Activated CD4-positive, alpha-beta T cell treated with anti-CD3 and anti-CD28 coated beads, Interleukin-10, Interleukin-2, amounts not matched to agents 100 ng/mL and 50 ng/mL, durations not matched to agents 16 hours and 8 hours (primary cell): ENCODE data around the gene CYLD.
A peak's percentile ranks its signal among the peaks of the same experiment; 100 is the strongest.

ENCODE experiments used
- DNase-seq: peaks from one replicate; pipeline ENCODE4 v3.0.0-alpha.2; 2020

CYLD gene

DNA sequence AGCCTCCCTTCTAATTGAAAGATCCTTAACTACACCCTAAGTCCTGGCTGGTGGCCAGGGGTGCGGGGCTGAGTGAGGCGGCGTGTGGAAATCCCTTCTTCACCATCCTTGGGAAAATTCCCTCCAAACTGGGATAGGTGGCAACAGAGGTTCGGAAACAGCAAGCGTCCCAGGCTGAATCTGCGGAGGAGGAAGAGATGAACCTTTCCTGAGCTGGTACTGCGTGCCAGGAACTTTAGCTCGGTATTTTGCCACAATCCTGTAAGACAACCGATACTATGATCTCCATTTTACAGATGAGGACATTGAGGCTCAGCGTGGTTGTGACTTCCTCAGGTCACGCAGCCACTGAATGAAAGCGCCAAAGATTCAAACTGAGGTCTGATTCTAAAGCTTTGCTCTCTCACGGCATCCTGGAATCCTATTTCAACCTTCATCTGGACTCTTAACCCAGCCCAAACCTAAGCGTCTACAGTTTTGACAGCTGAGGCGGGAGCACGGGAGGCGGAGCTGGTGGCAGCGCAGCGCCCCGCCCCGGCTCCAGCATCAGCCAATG, 583 bp upstream of the CYLD start:
- DNase-seq, result no peak

DNA sequence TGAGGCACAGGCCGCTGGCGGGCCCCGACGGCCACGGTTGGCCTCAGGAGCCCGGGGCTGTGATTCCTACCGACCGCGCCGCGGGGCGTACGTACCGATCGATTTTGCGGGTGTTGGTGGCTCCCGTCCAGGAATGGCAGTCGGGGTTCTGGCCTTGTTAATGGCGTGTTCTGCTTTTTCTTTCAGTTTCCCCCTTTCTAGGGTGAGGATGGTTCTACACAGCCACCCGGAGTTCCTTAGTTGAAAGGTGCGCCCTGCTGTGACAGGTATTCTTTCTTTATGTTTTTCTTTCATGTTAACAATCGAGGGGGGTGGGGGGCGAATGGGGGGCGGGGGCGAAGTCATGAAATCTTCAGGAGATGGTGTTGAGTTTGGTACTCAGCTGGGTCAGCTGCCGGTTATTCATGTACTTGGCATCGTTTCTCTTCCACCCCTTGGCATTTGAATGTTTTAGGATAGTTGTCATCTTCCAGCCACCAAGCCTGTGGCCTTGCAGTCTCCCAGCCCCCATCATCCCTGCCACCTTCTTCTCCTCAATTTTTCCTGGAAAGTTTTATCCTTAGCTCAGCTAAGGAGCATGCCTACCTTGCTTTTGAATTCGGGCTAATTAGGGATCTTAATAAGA, 802 bp downstream of the CYLD start:
- DNase-seq, result peak; percentile 52

DNA sequence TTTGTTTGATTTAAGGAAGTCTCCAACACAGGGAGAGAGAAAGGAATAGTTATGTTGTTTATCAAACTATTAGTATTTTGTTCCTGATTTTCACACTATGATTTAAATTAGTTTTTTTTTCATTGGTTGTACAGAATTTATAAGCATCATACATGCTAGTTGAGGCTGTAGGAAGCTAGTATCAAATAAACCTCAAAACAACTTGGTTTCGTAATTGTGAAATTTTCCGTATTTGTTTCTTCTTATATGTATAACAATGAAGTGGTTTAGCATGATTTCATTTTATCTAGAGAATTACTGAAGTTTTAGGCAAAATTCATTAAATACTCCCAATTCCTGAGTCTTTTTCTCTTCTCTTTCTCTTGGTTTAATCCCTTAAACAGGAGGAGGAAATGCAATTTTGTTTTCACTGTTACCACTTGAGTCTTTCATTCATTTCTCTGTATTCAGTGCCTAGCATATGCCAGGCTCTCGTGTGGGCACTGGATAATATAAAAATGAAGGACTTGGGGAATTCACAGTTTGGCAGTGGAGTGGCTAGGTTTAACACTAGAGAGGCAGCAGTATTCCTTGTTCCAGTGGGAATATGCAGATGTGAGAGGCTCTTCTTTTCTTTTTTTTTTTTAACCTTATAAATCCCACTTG, 1.8 kb downstream of the CYLD start:
- no peak for DNase-seq

DNA sequence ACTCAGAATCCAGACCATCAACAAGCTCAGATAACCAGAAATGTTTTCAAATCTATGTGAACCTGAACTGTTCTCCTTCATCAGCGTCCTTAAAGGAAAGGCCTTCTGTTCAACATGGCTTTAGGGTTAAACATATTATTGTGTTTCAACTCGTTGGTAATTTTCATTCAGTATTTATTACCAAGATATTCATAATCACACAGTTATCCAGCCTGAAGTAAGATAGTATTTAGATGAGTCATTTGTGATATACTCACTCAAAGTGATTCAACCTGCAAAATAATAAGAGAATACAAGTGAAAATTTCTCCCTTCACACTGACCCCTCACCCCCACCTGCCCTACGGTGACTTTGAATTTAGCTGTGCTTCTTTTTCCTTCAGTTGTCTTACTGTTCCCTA, 3.0 kb downstream of the CYLD start:
- DNase-seq, result peak; percentile 45

DNA sequence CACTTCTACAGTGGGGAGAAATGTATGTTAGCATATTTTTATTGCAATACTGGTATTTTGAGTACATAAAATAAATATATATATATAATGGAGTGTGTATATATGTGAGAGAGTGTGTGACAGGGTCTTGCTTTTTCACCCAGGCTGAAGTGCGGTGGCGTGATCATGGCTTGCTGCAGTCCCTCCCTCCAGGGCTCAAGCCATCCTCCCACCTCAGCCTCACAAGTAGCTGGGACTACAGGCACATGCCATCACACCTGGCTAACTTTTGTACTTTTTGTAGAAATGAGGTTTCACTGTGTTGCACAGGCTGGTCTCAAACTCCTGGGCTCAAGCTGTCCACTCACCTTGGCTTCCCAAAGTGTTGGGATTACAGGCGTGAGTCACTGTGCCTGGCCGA, 4.1 kb downstream of the CYLD start:
- no peak for DNase-seq

DNA sequence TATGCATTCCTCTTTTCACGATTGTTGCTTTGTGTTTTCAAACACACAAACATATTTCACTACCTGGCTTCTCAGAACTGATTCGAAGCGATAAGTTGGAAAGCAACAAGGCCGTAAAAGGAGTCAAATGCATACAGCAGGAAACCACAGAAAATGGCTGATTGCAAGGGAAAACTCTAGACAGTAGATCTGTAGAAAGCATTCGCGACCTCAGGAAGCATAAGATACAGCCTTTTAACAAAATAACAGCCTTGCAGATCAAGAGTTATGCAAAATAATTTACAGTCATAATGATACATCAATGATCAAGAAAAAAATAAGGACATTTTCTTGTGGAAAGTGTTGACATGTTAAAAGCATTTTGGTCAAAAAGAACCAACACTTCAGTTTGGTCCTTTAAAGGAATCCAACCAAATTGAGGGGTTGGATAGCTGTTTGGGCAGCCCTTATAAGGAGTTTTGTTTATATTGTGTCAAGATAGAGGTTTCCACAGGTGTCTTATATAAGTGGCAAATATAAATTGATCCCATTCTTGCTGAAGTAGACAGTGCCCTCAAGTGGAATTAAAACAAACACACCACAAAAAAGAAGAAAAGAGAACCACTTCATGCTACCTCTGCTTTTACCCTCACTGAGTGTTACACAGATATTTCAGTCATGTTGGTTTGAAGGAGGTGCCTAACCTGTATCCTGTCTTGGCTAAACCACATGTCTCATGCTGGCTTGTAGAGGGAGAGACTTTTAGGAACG, 5.5 kb downstream of the CYLD start:
- DNase-seq, result peak; percentile 81

DNA sequence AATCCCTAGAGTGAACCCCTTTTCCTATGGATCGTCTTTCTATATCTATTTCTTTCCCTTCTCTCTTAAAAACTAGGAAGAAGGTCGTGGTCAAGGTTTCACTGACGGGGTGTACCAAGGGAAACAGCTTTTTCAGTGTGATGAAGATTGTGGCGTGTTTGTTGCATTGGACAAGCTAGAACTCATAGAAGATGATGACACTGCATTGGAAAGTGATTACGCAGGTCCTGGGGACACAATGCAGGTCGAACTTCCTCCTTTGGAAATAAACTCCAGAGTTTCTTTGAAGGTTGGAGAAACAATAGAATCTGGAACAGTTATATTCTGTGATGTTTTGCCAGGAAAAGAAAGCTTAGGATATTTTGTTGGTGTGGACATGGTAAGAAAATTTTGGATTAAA, 9.6 kb downstream of the CYLD start:
- DNase-seq, result no peak

DNA sequence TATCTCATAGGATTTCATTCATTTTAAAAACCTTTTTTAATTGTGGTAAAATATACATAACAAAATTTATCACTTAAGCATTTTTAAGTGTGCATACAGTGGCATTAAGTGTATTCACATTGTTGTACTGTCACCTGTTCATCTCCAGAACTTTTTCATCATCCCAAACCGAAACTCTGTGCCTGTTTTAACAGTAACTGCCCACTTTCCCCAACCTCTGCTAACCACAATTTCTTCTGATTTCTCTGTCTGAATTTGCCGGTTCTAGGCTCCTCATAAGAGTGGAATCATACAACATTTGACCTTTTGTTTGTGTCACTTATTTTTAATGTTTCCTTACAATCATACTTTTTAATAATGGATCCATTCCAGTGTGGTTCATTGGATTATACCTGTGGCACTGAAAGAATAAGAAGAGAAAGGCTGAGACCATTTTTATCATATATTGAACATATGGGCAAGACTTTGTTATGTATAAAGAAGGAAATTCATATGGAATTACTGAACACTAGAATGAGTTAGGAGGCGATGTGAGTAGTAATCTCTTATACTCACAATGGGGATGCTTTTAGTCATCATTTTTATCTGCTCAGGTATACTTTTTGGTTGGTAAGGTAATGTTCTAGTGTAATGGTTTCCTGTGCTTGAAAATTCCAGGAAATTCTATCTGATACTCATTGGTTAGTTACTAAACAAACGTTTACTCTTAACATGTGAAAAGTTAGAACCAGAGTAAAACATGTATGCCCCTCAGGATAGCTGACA, 10.8 kb downstream of the CYLD start:
- DNase-seq, result peak; percentile 49

DNA sequence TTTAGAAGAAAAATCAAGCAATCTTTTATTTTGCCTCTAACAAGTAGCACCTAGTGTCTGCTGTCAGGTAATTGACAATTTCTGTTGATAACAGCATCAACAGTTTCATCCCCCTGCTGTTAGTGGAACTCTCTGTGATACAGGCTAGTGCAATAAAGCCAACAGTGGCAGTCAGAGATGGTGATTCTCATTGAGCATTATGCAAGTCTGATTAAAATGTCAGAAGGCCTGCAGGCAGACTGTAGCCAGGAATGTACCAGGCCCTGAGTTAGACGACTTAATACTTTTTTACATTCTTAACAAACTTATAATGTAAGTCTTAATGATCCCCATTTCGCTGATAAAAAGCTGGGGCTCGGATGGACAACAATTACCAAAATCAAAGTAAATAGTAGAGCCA, 14.6 kb downstream of the CYLD start:
- no peak for DNase-seq

DNA sequence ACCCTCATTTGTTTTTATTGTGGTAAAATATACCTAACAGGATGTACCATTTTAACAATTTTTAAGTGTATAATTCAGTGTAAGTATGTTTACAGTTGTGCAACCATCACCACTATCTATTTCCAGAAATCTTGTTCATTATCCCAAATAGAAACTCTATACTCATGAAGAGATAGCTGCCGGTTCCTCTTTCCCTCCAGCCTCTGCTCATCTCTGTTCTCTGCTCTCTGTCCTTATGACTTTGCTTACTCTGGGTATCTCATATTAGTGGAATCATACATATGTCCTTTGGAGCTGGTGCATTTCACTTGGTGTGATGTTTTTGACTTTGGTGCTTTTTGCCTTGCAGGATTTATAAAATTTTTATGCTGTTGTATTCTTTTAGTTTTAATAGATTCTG, 19.4 kb downstream of the CYLD start:
- no peak for DNase-seq

DNA sequence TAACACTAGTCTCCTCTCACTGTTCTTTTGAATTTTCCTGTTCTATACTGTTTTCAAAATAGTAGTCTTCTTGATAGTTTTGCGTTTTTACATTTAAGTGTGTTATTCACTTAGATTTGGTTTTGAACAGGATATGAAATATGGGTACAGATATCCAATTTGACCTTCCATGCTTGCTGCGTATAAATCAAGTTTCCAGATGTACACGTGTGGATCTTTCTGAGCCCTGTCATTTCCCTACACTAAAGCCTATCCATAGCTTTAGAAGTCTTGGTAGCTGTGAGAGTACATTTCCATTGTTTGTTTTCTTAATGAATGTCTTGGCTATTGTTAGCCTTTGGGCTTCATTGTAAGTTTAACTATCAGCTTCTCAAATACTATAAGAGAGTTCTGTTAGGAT, 20.4 kb downstream of the CYLD start:
- no peak for DNase-seq

DNA sequence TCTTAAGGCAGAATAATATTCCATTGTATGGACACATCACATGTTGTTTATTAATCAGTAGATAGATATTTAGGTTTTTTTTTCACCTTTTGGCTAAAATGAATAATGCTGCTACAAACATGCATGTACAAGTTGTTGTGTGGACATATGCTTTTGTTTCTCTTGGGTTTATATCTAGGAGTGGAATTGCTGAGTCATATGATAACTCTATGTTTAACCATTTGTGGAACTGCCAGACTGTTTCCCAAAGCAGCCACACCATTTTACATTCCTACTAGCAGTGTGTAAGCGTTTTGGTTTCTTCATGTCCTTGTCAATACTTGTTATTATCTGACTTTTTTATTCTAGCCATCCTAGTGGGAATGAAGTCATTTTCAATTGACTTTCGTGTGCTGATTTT, 21.3 kb downstream of the CYLD start:
- DNase-seq, result peak; percentile 47

DNA sequence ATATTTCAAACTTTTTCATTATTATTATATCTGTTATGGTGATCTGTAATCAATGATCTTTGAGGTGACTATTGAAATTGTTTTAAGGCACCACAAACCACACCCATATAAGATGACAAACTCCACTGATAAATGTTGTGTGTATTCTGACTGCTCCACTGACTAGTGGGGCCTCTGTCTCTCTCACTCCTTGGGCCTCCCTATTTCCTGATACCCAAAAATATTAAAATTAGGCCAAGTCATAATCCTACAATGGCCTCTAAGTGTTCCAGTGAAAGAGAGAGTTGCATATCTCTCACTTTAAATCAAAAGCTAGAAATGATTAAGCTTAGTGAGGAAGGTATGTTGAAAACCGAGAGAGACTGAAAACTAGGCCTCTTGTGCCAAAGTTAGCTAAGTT, 23.4 kb downstream of the CYLD start:
- peak; percentile 80 for DNase-seq

DNA sequence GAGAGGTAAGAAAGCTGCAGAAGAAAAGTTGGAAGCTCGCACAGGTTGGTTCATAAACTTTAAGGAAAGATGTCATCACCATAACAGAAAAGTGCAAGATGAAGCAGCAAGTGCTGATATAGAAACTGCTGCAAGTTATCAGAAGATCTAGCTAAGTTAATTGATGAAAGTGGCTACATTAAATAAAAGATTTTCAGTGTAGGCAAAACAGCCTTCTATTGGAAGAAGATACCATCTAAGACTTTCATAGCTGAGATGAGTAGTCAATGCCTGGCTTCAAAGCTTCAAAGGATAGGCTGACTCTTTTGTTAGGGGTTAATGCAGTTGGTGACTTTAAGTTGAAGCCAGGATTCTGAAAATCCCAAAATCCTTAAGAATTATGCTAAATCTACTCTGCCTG, 24.0 kb downstream of the CYLD start:
- peak; percentile 55 for DNase-seq

DNA sequence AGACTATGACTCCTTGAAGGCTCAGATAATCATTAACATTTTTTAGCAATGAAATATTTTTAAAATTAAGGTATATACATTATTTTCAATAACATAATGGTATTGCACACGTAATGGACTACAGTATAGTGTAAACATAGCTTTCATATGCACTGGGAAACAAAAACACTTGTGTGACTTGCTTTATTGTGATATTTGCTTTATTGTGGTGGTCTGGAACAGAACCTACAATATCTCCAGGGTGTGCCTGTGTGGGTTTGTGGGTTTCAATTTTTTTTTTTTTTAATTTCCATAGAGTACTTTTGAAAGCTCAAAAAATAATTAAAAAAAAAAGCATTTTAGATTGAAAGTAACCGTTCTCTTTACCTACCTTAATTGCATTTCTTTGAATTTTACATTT, 25.3 kb downstream of the CYLD start:
- DNase-seq, result no peak

DNA sequence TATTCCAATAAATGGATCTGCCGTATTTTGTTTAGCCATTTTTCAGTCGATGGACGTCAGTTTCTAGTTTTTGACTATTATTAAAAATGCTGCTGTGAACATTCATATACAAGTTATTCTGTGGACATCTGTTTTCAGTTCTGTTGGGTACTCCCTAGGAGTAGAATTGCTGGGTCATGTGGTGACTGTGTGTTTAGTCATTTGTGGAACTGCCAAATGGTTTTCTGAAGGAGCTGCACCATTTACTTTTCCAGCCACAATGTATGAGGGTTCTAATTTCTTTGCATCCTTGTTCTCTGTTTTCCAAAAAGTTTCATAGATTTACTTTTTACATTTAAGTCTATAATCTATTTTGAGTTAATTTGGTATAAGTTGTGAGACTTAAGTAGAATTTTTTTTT, 29.5 kb downstream of the CYLD start:
- no peak for DNase-seq

DNA sequence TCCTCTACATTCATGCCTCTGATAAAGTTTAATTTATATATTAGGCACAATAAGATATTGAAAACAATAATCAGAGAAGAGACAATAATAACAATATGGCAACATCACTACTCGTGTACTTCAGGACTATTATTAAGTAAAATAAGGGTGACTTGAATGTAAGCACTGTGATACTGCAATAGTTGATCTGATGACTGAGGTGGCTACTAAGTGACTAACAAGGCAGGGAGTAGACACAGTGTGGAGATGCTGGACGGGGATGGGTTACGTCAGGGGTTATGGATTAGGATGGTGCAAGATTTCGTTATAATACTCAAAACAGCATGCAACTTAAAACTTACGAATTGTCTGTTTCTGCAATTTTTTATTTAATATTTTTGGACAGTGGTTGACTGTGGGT, 32.5 kb downstream of the CYLD start:
- no peak for DNase-seq

DNA sequence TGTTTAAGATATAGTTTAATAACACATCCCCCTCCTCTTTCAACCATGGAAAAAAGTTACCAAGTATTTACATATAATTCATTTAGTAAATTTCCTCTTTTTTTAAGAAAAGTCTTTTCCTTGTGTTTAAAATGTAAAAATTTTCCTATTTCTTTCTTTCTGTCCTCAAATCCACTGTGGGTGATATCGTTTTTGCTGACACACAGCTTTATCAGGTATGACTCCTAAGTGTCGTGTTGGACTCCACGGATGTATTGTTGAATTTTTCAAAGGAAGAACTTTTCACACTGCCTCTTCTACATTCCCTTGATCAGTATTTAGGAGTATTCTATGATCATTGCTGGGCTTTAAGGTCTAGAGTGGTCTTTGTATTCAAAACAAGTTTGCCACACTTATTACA, 33.1 kb downstream of the CYLD start:
- no peak for DNase-seq

DNA sequence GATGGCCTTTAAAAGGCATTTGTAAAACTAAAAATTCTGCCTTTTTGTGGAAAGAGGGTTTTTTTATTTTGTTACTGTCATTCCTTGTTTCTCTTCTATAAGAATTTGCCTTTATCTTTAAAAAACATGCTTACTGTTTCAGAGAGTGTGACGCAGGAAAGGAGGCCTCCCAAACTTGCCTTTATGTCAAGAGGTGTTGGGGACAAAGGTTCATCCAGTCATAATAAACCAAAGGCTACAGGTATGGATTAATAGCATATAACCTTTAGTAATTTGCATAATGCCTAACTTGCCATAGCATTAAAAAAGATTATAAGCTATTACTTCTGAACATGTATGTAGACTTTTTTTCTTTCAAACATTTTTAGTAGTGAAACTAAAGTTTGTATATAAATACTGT, 34.2 kb downstream of the CYLD start:
- no peak for DNase-seq

DNA sequence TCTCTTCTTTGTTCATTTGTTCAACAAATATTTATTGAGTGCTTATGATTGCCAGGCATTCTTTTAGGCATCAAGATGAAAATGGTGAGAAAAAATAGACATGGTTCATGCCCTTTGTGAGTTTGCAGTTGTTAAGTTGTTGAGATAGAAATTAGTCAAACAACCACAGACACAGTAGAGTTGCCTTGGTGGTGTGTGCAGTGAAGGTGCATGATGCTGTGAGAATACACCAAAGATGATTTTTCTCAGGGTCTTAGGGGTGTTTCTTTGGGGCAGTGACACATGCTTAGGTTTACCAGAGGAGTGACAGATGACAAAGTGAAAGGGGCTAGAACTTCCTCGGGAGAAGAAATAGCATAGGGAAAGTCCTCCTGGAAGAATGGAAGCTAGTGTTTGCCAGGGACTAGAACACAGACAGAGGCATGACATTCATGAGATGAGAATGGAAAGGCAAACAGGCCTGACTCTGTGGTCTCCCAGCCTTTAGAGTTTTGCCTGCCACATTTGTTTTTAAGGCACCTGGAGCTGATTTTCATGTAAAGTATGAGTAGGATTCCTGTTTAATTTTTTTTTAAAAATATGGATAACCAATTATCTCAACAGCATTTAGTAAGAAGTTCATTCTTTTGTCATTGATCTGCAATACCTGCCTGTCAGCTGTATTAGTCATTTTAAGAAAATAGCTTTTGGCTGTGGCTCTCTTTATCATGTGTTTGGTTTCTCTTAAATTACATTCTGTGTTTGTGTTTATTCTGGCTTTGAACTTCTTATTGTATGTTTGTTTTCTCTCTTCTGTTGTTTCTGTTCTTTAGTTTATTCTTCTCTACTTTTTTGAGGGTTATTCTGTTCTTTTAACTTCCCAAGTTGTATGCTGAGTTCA, 36.6 kb downstream of the CYLD start:
- peak; percentile 59 for DNase-seq

DNA sequence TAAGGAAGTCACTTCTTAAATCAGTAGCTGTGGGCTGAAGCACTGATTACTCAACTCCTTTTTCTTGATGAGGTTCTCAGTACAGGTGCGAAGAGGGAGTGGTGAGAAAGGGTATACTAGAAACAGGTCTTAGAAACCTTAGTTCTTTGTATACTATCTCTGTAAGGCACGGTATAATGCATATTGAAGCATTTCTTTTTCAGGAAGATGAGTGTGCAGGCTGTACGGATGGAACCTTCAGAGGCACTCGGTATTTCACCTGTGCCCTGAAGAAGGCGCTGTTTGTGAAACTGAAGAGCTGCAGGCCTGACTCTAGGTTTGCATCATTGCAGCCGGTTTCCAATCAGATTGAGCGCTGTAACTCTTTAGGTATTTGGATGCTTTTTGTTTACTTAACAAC, 39.2 kb downstream of the CYLD start:
- peak; percentile 26 for DNase-seq

DNA sequence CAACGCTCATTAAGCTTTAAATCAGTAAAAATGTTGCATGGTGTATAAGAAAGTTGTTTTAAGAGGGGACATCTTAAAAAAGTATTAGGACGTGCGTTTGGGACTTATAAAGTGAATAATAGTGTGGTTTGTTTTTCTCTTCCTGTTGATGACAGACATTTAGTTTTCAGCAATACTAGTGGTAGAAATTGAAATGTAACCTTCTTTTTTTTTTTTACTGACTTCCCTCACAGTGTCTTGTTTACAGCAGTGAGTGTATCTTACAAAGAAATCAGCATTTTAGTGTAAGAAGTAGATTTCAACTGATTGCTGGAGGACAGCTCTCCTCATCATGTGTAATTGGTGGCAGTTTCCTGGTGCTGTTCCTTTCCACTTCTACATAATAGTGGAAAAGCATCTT, 39.6 kb downstream of the CYLD start:
- DNase-seq, result no peak
